Stomach smooth muscle (tissue), 2 donors: Measurements from ENCODE around the gene PTGDR.

Experiments
- H3K27ac ChIP-seq: one replicate; pipeline ENCODE4 v1.7.0; 2013; ENCODE audit warnings: mild to moderate bottlenecking, low read length, inconsistent platforms
- H3K27me3 ChIP-seq, 2 donors: one replicate each; pipeline ENCODE4 v1.7.0; 2013; ENCODE audit warnings: low read length in 2 of 2; ENCODE audit not compliant: insufficient read depth in 2 of 2, control insufficient read depth in 1 of 2
- H3K36me3 ChIP-seq, 2 donors: one replicate each; pipeline ENCODE4 v1.7.0; 2013; ENCODE audit warnings: low read length in 2 of 2; ENCODE audit not compliant: control insufficient read depth in 2 of 2, insufficient read depth in 2 of 2
- H3K4me1 ChIP-seq: one replicate; pipeline ENCODE4 v1.7.0; 2013; ENCODE audit warnings: low read length; ENCODE audit not compliant: control insufficient read depth, insufficient read depth
- H3K4me3 ChIP-seq, 2 donors: one replicate each; pipeline ENCODE4 v1.7.0; 2013; ENCODE audit warnings: low read length in 2 of 2
- H3K9ac ChIP-seq, 2 donors: one replicate each; pipeline ENCODE4 v1.7.0; 2013; ENCODE audit warnings: low read length in 2 of 2, mild to moderate bottlenecking in 1 of 2
- H3K9me3 ChIP-seq, 2 donors: one replicate each; pipeline ENCODE4 v1.7.0; 2013; ENCODE audit warnings: low read length in 2 of 2; ENCODE audit not compliant: control insufficient read depth in 2 of 2
- donor health status: healthy.
- donor health status: Pancreatic carcinoma.

Gene PTGDR

GRCh38 chr14:52307905-52308304, 40.4 kb downstream of the PTGDR start:
- H3K27me3 ChIP-seq = no peaks in the 10 kb centered on the region
- no peak overlapping the region for H3K9ac ChIP-seq
- H3K9me3 ChIP-seq = no peaks in the 10 kb centered on the region
- no peaks in the 10 kb centered on the region for H3K36me3 ChIP-seq
- H3K4me1 ChIP-seq = peaks cover 7% of the 10 kb centered on the region
- H3K27ac ChIP-seq = no peak overlapping the region
- H3K4me3 ChIP-seq = no peak overlapping the region

GRCh38 chr14:52310541-52310940, 43.0 kb downstream of the PTGDR start:
- Histone ChIP-seq H3K9ac (no peak overlapping the region), H3K27ac (no peak overlapping the region), H3K27me3 (no peaks in the 10 kb centered on the region), H3K36me3 (no peaks in the 10 kb centered on the region), H3K4me3 (no peak overlapping the region), H3K9me3 (no peaks in the 10 kb centered on the region), H3K4me1 (peaks cover 12% of the 10 kb centered on the region)

GRCh38 chr14:52312931-52313355, 45.4 kb downstream of the PTGDR start:
- Histone ChIP-seq H3K36me3 (no peaks in the 10 kb centered on the region), H3K4me1 (peaks cover 20% of the 10 kb centered on the region), H3K27me3 (no peaks in the 10 kb centered on the region), H3K9me3 (no peaks in the 10 kb centered on the region), H3K27ac (peak overlapping the region; percentile 90), H3K4me3 (peak overlapping the region; percentile 74 to 93), H3K9ac (peak overlapping the region; percentile 84 to 88)

GRCh38 chr14:52313462-52313861, 46.0 kb downstream of the PTGDR start:
- peak overlapping the region; percentile 90 for H3K27ac ChIP-seq
- H3K27me3 ChIP-seq = no peaks in the 10 kb centered on the region
- H3K9ac ChIP-seq = peak overlapping the region; percentile 84 to 88
- peaks cover 22% of the 10 kb centered on the region for H3K4me1 ChIP-seq
- no peaks in the 10 kb centered on the region for H3K9me3 ChIP-seq
- H3K4me3 ChIP-seq = peak overlapping the region; percentile 74 to 93
- no peaks in the 10 kb centered on the region for H3K36me3 ChIP-seq

- H3K36me3 ChIP-seq = no peaks in the 10 kb centered on the region
- H3K4me3 ChIP-seq = peak within 1 kb of the TSS; percentile 74 to 93
- peaks cover 24% of the 10 kb centered on the region for H3K4me1 ChIP-seq
- no peaks in the 10 kb centered on the region for H3K9me3 ChIP-seq
- no peaks in the 10 kb centered on the region for H3K27me3 ChIP-seq
- H3K27ac ChIP-seq = peak within 1 kb of the TSS; percentile 90
- H3K9ac ChIP-seq = peak within 1 kb of the TSS; percentile 84 to 89
These were observed 46.6 kb downstream of the PTGDR start, which contains the start of gene PTGER2 for GRCh38 chr14:52313903-52314594. Gene PTGER2, plus strand, starts transcription at chr14:52314312. Its CDS starts 237 bp downstream, at chr14:52314549.

- no peaks in the 10 kb centered on the region for H3K9me3 ChIP-seq
- peak overlapping the region; percentile 84 to 89 for H3K9ac ChIP-seq
- peaks cover 24% of the 10 kb centered on the region for H3K4me1 ChIP-seq
These were observed 47.3 kb downstream of the PTGDR start for GRCh38 chr14:52314595-52315354.

GRCh38 chr14:52315355-52315718, 47.8 kb downstream of the PTGDR start:
- Histone ChIP-seq H3K9ac (peak overlapping the region; percentile 84 to 89), H3K9me3 (no peaks in the 10 kb centered on the region), H3K36me3 (no peaks in the 10 kb centered on the region), H3K27ac (peak overlapping the region; percentile 90), H3K27me3 (no peaks in the 10 kb centered on the region), H3K4me1 (peaks cover 22% of the 10 kb centered on the region), H3K4me3 (peak overlapping the region; percentile 74 to 93)

More at GRCh38 chr14:52314595-52315354, 47.3 kb downstream of the PTGDR start:
- H3K4me3 ChIP-seq = peak overlapping the region; percentile 74 to 93
- no peaks in the 10 kb centered on the region for H3K36me3 ChIP-seq
- H3K27ac ChIP-seq = peak overlapping the region; percentile 90
- no peaks in the 10 kb centered on the region for H3K27me3 ChIP-seq

GRCh38 chr14:52318062-52318461, 50.6 kb downstream of the PTGDR start:
- Histone ChIP-seq H3K27me3 (no peaks in the 10 kb centered on the region), H3K27ac (peak overlapping the region; percentile 90), H3K9me3 (no peaks in the 10 kb centered on the region), H3K36me3 (no peaks in the 10 kb centered on the region), H3K9ac (peak overlapping the region in 1 of 2 donors; percentile 14), H3K4me3 (peak overlapping the region; percentile 28 to 93), H3K4me1 (peaks cover 17% of the 10 kb centered on the region)

- Histone ChIP-seq H3K9me3 (no peaks in the 10 kb centered on the region), H3K27me3 (no peaks in the 10 kb centered on the region), H3K9ac (no peak overlapping the region), H3K36me3 (no peaks in the 10 kb centered on the region), H3K4me1 (peaks cover 15% of the 10 kb centered on the region), H3K27ac (peak overlapping the region; percentile 0), H3K4me3 (no peak overlapping the region)
These were observed 51.5 kb downstream of the PTGDR start for GRCh38 chr14:52318826-52319645.

- Histone ChIP-seq H3K4me3 (no peak overlapping the region), H3K9ac (no peak overlapping the region), H3K9me3 (no peaks in the 10 kb centered on the region), H3K27ac (no peak overlapping the region), H3K27me3 (no peaks in the 10 kb centered on the region), H3K36me3 (no peaks in the 10 kb centered on the region), H3K4me1 (peaks cover 15% of the 10 kb centered on the region)
These were observed 52.4 kb downstream of the PTGDR start for GRCh38 chr14:52319919-52320318.
